Esophagus (tissue), 2 donors: Measurements from ENCODE around the gene LGALS14. TPM values are rescaled to one million over a fixed set of nuclear protein-coding genes. Genes with fewer than 3 reads are reported as not detected.
"Not testable (repeated sequence)": the region's sequence is repeated elsewhere in the genome, so short reads cannot be mapped to it uniquely, and the experiment has no call there.

Source experiments
- H3K27ac ChIP-seq, 2 donors: one replicate each; pipeline ENCODE4 v1.5.1; 2013; ENCODE audit warnings: low read depth in 2 of 2, mild to moderate bottlenecking in 2 of 2, inconsistent platforms in 1 of 2, low read length in 1 of 2, moderate library complexity in 1 of 2
- H3K27me3 ChIP-seq, 2 donors: one replicate each; pipeline ENCODE4 v1.6.1; 2013; ENCODE audit warnings: low read length in 2 of 2, control low read depth in 1 of 2, mild to moderate bottlenecking in 1 of 2; ENCODE audit not compliant: insufficient read depth in 2 of 2, control insufficient read depth in 1 of 2
- H3K36me3 ChIP-seq, 2 donors: one replicate each; pipeline ENCODE4 v1.6.1; 2013; ENCODE audit warnings: low read length in 1 of 2; ENCODE audit not compliant: control insufficient read depth in 2 of 2, insufficient read depth in 2 of 2
- H3K4me1 ChIP-seq, 2 donors: one replicate each; pipeline ENCODE4 v1.6.1; 2013; ENCODE audit warnings: low read length in 1 of 2; ENCODE audit not compliant: control insufficient read depth in 2 of 2, insufficient read depth in 2 of 2
- H3K4me3 ChIP-seq, 2 donors: one replicate each; pipeline ENCODE4 v1.5.1; 2013; ENCODE audit warnings: low read length in 2 of 2, mild to moderate bottlenecking in 2 of 2, low read depth in 1 of 2, moderate library complexity in 1 of 2
- H3K9me3 ChIP-seq, 2 donors: one replicate each; pipeline ENCODE4 v1.6.1; 2013; ENCODE audit warnings: mild to moderate bottlenecking in 2 of 2, low read depth in 1 of 2, low read length in 1 of 2, moderate library complexity in 1 of 2; ENCODE audit not compliant: control insufficient read depth in 2 of 2, insufficient read depth in 1 of 2
- WGBS, 2 donors: extraction: QIAGEN DNeasy Blood & Tissue Kit; methylation state at CpG; one replicate each; pipeline ENCODE4 v1.1.7; 2013; 5-methylcytosine and 5-hydroxymethylcytosine counted together
- polyA plus RNA-seq, 2 donors: library from polyadenylated mRNA; stranded (reverse); fragments of 200-250 nt; gene quantifications; one replicate each; pipeline ENCODE4 v1.2.3, GENCODE V29; 2013
- donor health status: healthy with polysubstance abuse.
- donor health status: Bipolar disorder and iron deficiency.

Gene LGALS14
- polyA plus RNA-seq, 2 donors, result not detected

DNA sequence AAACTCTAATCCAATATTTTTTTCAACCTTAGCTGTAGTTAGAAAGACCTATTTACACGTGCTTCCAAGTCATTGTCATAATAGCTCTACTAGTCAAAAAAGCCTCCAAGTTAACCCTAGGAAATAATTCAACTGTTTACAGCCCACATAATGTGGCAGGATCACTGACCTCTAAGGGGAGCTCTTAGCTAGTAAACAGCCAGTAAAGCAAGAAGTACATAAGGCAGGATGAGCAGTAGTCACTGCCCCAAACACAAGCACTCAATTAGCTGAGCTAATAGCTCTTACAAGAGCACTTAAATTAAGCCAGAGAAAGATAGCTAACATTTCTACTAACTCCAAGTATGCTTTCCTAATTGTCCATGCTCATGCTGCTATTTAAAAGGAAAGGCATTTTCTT lies 30.4 kb upstream of the LGALS14 start:
- H3K27me3 ChIP-seq, H3K4me3 ChIP-seq, H3K36me3 ChIP-seq, H3K4me1 ChIP-seq, H3K27ac ChIP-seq, H3K9me3 ChIP-seq: not testable (repeated sequence)
- 17 to 25% methylated on average over 1 of the region's 1 CpG for WGBS, 2 donors

DNA sequence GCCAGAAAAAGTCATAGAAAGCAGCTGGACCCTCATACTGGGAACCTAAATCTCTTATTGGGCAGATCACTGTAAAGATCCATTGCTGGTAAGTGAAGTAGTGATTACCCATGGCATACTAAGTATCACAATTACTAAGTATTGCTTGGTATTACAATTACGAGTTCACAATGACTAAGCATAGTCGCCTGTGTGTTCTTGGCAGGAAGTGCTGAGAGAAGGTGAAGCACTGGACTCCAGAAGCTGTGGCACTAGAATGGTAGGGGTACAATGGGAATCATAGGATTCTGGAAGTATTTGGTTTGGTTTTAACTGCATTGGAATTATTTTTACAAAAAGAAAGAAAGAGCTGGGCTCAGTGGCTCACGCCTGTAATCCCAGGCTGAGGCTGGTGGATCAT lies 28.3 kb upstream of the LGALS14 start:
- Histone ChIP-seq H3K4me3 (no peak overlapping the region), H3K36me3 (no peaks in the 10 kb centered on the region), H3K9me3 (no peaks in the 10 kb centered on the region), H3K27me3 (peaks cover 0 to 2% of the 10 kb centered on the region in 2 donors), H3K4me1 (peaks cover 0 to 2% of the 10 kb centered on the region in 2 donors), H3K27ac (no peak overlapping the region)
- WGBS, 2 donors, result 59 to 60% methylated on average over 3 of the region's 3 CpGs

DNA sequence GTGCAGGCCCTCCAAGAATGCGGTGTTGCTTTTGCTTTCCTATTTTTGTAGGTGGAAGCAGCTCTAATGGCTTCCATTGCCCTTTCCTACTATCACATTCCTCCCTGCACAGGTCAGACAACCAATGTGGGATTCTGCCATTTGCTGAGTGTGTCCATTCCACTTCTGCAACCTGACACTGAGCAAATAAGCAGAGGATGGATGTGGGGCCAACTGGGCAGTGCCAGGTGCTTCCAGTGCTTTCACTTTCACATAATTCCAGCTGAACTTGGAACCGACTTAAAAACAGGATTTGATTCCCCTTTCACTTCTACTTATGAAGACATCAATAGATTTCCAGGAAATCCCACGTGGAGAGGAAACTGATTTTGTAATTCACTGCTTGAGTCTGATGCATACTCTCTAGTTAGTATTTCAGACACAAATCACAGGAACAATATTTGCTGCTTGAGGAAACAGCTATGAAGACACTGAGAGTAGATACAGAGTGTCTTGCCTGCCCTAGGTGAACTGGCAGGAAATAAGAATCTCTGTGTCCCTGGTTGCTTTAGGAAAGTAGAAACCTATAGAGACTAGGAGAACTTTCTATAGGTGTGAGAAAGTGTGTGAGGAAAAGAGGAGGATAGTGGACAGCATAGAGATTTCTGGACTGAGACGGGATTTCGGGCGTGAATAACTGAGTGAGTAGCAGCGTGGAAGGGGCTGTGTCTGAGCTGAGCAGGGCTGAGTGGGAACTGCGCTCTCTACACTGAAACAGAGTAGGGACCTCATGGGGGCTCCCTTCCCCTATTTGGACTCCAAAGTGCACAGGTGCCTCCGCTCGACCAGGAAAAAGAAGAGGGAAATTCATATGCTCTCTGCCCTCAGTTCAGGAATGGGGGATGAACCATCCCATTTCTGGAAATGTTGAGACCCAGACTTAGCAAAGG lies 26.1 kb upstream of the LGALS14 start:
- WGBS, 2 donors, result 72 to 74% methylated on average over 10 of the region's 10 CpGs

DNA sequence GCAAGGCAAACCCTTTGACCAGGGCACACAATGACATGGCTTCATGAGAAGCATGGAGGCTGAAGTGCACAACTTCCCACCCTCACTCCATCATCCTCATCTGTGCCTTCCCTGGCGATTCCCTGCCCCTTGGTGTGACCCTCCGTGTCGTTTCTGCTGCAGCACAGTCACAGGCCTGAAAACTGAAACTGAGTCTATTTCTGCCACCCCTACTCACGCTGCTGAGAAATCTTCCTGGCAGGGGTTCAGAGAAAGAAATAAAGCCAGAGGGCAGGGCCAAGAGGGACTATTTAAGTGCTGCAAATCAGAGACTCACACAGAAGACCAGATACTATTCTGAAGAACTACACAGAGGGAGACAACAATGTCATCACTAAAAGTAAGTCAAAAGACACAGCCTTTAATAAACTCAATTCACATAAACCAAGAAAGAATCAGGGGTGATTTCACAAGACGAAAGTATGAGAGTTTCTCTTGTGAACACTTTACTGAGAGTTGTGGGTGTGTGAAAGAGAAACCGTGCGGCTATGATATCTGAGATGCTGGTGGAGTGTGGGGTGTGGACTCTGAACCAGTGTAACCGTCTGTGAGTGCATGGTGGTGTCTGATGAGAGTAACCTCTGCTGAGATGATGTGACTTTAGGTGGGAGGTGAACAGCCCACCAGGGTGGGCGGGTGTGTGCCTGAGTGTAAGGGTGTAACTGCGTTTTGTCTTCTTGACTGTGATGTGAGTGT lies 25.1 kb upstream of the LGALS14 start:
- no peaks in the 10 kb centered on the region for H3K36me3 ChIP-seq
- H3K9me3 ChIP-seq, result no peaks in the 10 kb centered on the region
- H3K4me3 ChIP-seq, result no peak overlapping the region
- H3K27me3 ChIP-seq, result no peaks in the 10 kb centered on the region
- H3K27ac ChIP-seq, result no peak overlapping the region
- 37 to 45% methylated on average over 10 of the region's 10 CpGs for WGBS, 2 donors
- H3K4me1 ChIP-seq, result peaks cover 0 to 2% of the 10 kb centered on the region in 2 donors

More for the DNA sequence above, 26.1 kb upstream of the LGALS14 start:
- Histone ChIP-seq H3K4me3 (no peak overlapping the region), H3K4me1 (peaks cover 0 to 2% of the 10 kb centered on the region in 2 donors), H3K27me3 (no peaks in the 10 kb centered on the region), H3K9me3 (no peaks in the 10 kb centered on the region), H3K36me3 (no peaks in the 10 kb centered on the region), H3K27ac (no peak overlapping the region)

DNA sequence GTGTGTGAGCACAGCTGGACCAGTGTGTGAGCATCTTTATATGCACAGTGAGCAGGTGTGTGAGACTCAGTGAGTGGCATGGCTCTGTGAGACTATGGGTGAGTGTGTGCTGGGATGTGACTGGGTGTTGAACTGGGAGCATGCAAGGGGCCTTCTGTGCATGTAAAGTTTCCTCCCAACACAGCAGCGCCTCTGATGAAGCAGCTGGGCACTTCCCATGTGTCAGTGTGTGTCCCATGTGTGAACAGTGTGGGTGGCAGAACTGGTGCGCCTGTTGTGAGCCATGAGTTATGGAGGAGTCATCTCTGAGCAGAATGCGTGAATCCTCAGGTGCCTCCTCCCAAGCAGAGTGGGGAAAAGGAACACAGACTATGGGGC lies 24.5 kb upstream of the LGALS14 start:
- Histone ChIP-seq H3K27ac (no peak overlapping the region), H3K27me3 (no peaks in the 10 kb centered on the region), H3K9me3 (no peaks in the 10 kb centered on the region), H3K4me3 (no peak overlapping the region), H3K36me3 (no peaks in the 10 kb centered on the region), H3K4me1 (peaks cover 0 to 2% of the 10 kb centered on the region in 2 donors)
- whole genome bisulfite sequencing, 2 donors, result 80 to 87% methylated on average over 3 of the region's 3 CpGs

DNA sequence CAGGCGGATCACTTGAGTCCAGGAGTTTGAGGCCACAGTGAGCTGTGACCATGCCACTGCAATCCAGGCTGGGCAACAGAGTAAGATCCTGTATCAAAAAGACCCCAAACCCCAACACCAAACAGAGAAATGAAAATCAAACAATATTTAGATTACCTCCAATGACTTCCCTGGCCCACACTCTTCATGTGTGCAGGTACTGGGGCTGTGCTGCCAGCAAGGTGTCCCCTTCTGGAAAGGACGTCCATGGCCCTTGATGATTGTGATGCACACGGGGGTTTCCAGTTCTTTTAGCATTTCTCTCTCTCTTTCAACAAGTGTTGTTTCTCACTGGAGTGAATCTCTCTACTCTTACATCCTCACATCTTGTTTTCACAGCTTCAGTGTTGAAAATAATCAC lies 23.7 kb upstream of the LGALS14 start:
- no peaks in the 10 kb centered on the region for H3K36me3 ChIP-seq
- H3K27me3 ChIP-seq, result no peaks in the 10 kb centered on the region
- WGBS, 2 donors, result 68 to 86% methylated on average over 3 of the region's 3 CpGs
- peaks cover 0 to 2% of the 10 kb centered on the region in 2 donors for H3K4me1 ChIP-seq
- no peak overlapping the region for H3K27ac ChIP-seq
- no peaks in the 10 kb centered on the region for H3K9me3 ChIP-seq
- H3K4me3 ChIP-seq, result no peak overlapping the region

DNA sequence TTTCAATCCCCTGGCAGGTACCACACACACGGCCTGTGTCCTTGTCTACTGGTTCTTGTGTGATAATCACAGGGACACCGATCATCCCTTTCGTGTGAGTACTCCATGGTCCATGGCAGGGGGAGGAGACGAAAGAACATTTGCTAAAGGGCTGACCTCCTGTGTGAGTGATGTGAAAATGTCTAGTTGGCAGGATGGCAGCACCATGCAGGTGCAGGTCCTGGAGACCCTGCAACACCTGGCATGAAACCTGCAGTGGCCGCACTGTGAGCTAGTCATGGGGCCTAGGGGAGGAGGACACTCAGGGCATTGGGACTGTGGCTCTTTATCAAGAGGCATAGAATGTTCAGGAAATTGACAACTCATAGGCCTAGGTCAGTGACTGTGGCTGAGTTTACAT lies 22.9 kb upstream of the LGALS14 start:
- Histone ChIP-seq H3K27ac (no peak overlapping the region), H3K4me1 (peaks cover 0 to 2% of the 10 kb centered on the region in 2 donors), H3K36me3 (no peaks in the 10 kb centered on the region), H3K9me3 (no peaks in the 10 kb centered on the region), H3K27me3 (no peaks in the 10 kb centered on the region), H3K4me3 (no peak overlapping the region)
- WGBS, 2 donors, result 91 to 93% methylated on average over 5 of the region's 5 CpGs

DNA sequence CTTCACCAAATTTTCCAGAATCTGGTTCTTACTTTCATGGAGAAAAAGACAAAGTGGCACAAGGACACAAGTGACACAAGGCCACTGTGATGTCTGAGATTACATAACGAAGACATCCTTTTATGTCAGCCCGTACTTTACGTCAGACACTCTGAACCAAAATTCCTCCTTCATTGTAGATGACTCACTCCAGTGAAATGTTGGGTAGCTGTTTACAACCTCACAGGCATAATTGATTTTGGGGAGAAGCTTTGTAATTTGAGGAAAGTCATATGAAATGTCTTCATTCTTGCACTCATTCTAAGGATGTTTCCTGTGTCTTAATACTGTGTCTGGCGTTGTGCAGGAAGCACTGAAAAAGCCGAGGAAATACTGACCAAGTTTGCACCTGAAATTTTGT lies 20.0 kb upstream of the LGALS14 start:
- H3K9me3 ChIP-seq, result no peaks in the 10 kb centered on the region
- H3K4me3 ChIP-seq, result no peak overlapping the region
- 76 to 81% methylated on average over 5 of the region's 5 CpGs for WGBS, 2 donors
- H3K27ac ChIP-seq, result no peak overlapping the region
- no peaks in the 10 kb centered on the region for H3K4me1 ChIP-seq
- no peaks in the 10 kb centered on the region for H3K27me3 ChIP-seq
- H3K36me3 ChIP-seq, result no peaks in the 10 kb centered on the region

DNA sequence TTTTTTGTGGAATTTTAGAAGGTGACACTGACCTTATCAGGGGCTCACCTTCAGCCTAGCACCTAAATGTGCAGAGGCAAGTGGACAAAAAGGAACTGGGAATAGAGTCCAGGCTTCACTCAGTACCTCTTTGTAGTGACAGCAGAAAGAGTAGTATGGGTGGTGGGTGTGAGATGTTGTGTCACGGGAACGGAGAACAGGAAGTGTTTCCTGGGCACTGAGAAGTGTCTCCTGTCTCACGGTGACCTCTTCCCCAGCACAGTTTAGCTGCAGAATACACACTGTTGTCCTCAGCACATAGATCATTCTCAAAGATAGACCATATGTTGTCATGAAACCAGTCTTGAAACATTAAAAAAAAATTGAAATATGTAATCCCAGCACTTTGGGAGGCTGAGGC lies 17.5 kb upstream of the LGALS14 start:
- 76 to 77% methylated on average over 3 of the region's 3 CpGs for WGBS, 2 donors

More for the DNA sequence above, 17.5 kb upstream of the LGALS14 start:
- H3K27me3 ChIP-seq, result no peaks in the 10 kb centered on the region
- H3K4me1 ChIP-seq, result no peaks in the 10 kb centered on the region
- no peaks in the 10 kb centered on the region for H3K9me3 ChIP-seq
- no peaks in the 10 kb centered on the region for H3K36me3 ChIP-seq
- no peak overlapping the region for H3K27ac ChIP-seq
- H3K4me3 ChIP-seq, result no peak overlapping the region
